IMR-90 (cell line): Measurements from ENCODE around the gene ALOX12B. TPM values are rescaled to one million over a fixed set of nuclear protein-coding genes. Genes with fewer than 3 reads are reported as not detected.

ENCODE experiments used
- ELK1 ChIP-seq: fragments of 150-350 bp; IDR thresholded peaks from 2 replicates; pipeline ENCODE4 v1.6.1; 2016; ENCODE audit warnings: low read depth, mild to moderate bottlenecking, low read length, moderate library complexity, borderline replicate concordance
- MAZ ChIP-seq: IDR thresholded peaks from 2 replicates; pipeline ENCODE4 v1.6.1; 2012; ENCODE audit warnings: low read depth, mild to moderate bottlenecking, low read length, improper control_type of control experiment, moderate library complexity, borderline replicate concordance
- polyA plus RNA-seq, 3 experiments: library from polyadenylated mRNA; depleted of rRNA; stranded (reverse); fragments of >200 nt; gene quantifications; 2 replicates each; pipeline ENCODE4 v1.2.3, GENCODE V29; 2012; ENCODE audit warnings: low replicate concordance in 1 of 3
- total RNA-seq: library from RNA; depleted of rRNA; stranded (reverse); fragments of >200 nt; gene quantifications from 2 replicates; pipeline ENCODE4 v1.2.3, GENCODE V29; 2012

The ALOX12B gene
- total and polyA plus RNA-seq, 2 of the 4 experiments (the other 2 are of a cell fraction): not detected

GRCh38 chr17:8118769-8119580 lies 31.5 kb upstream of the ALOX12B start (continued):
- TF ChIP-seq ELK1 (no peak), MAZ (peak; percentile 74; the same call in 1 of the 2 replicates)
